Measurements from ENCODE around the gene ZMYND15. TPM values are rescaled to one million over a fixed set of nuclear protein-coding genes. Genes with fewer than 3 reads are reported as not detected.

Gene ZMYND15
- total RNA-seq, 1 experiment from 2014 or later = 0.42 TPM

GRCh38 chr17:4716081-4716480 lies 23.6 kb upstream of the ZMYND15 start:
- Histone ChIP-seq H3K4ac (ENCODE audit: low read depth, low read length) (no peak overlapping the region), H2BK12ac (ENCODE audit: insufficient read length, low read depth, low read length) (no peak overlapping the region), H3K4me1 (ENCODE audit: insufficient read depth, low read length) (no peaks in the 10 kb centered on the region), H3K79me2 (ENCODE audit: insufficient read depth, low read length) (no peaks in the 10 kb centered on the region; the same call in 1 of the 2 replicates), H3K23ac (ENCODE audit: insufficient read length, low read depth, low read length) (no peak overlapping the region), H2BK20ac (ENCODE audit: low read depth, low read length, poor library complexity, severe bottlenecking) (no peak overlapping the region), H2AFZ (ENCODE audit: low read length) (no peak overlapping the region), H3K14ac (ENCODE audit: insufficient read depth, low read length) (no peak overlapping the region), H3K23me2 (ENCODE audit: insufficient read length, low read depth, low read length, poor library complexity, severe bottlenecking) (peaks cover 5% of the 10 kb centered on the region), H2BK15ac (ENCODE audit: low read depth, low read length) (no peak overlapping the region), H3K27ac (ENCODE audit: insufficient read length, low read depth, low read length) (no peak overlapping the region), H3K79me1 (ENCODE audit: insufficient read depth, low read depth, low read length, poor library complexity, severe bottlenecking) (no peaks in the 10 kb centered on the region), H3K4me2 (ENCODE audit: insufficient read depth, insufficient read length, low read length) (no peak overlapping the region), H2AK5ac (ENCODE audit: insufficient read length, low read length) (no peak overlapping the region), H2BK120ac (ENCODE audit: low read depth, low read length, poor library complexity, severe bottlenecking) (no peak overlapping the region), H2BK5ac (ENCODE audit: insufficient read length, low read length) (no peak overlapping the region), H3K9ac (ENCODE audit: extremely low read depth, insufficient read length, low read length) (no peak overlapping the region), H3K27me3 (ENCODE audit: insufficient read depth, low read length) (no peaks in the 10 kb centered on the region), H4K91ac (ENCODE audit: insufficient read length, low read depth, low read length) (no peak overlapping the region), H4K8ac (replicated peaks; ENCODE audit: insufficient read length, low read depth, low read length) (no peak overlapping the region), H3K56ac (ENCODE audit: insufficient read length, low read depth, low read length) (no peak overlapping the region), H3K9me3 (ENCODE audit: control insufficient read depth, low read depth, low read length) (no peaks in the 10 kb centered on the region), H3K18ac (ENCODE audit: insufficient read length, low read depth, low read length) (no peak overlapping the region), H3T11ph (ENCODE audit: low read length) (no peak overlapping the region), H4K5ac (ENCODE audit: insufficient read length, low read depth, low read length) (no peak overlapping the region), H4K20me1 (ENCODE audit: control insufficient read depth, insufficient read depth, insufficient read length) (no peaks in the 10 kb centered on the region)
- H3K9me3 Mint-ChIP-seq = no peaks in the 10 kb centered on the region
- no peak for TF ChIP-seq CTCF (conservative IDR thresholded peaks at IDR 0.05)
- DNase-seq = no peak
- peaks cover 12 to 54% (median 52%) of the 10 kb centered on the region in 3 experiments; a peak in 6 of 7 replicates for H3K36me3 Mint-ChIP-seq (ENCODE audit: insufficient read depth in 1 of 3, low read depth in 3 of 3)
- H3K27ac Mint-ChIP-seq = peak overlapping the region in 1 of 3 experiments; percentile 74; a peak in 1 of 7 replicates
- WGBS (ENCODE audit: extremely low coverage, insufficient read length, low lambda C conversion rate) = no CpG with 5 or more reads among the region's 10 CpGs
- H3K27me3 Mint-ChIP-seq (ENCODE audit: low read depth) = no peaks in the 10 kb centered on the region
- H3K4me3 Mint-ChIP-seq = no peak overlapping the region
- peaks cover 6% of the 10 kb centered on the region in 2 experiments for H3K4me1 Mint-ChIP-seq
